ENCODE measurements around the gene ANKMY2. TPM values are rescaled to one million over a fixed set of nuclear protein-coding genes. Genes with fewer than 3 reads are reported as not detected.

ANKMY2 gene
- total RNA-seq, 1 donor from 2014 or later: 9.9 TPM

GRCh38 chr7:16583834-16584233 lies 61.7 kb downstream of the ANKMY2 start:
- no peak for DNase-seq (ENCODE audit: low read depth, low spot score)

- no peak for DNase-seq (ENCODE audit: low read depth, low spot score)
These were observed 64.3 kb downstream of the ANKMY2 start for GRCh38 chr7:16581286-16581685.

- DNase-seq (ENCODE audit: low read depth, low spot score): no peak
These were observed 66.3 kb downstream of the ANKMY2 start for GRCh38 chr7:16579216-16579615.

DNA sequence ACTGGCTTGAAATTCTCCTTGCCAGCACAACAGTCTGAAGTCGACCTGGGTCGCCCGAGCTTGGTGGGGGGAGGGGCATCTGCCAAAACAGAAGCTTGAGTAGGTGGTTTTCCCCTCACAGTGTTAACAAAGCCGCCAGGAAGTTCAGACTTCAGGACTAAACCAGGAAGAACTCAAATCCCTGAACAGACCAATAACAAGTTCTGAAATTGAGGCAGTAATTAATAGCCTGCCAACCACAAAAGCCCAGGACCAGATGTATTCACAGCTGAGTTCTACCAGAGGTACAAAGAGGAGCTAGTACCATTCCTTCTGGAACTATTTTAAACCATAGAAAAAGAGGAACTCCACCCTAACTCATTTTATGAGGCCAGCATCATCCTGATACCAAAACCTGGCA lies 73.6 kb downstream of the ANKMY2 start:
- DNase-seq (ENCODE audit: low read depth, low spot score): no peak

DNA sequence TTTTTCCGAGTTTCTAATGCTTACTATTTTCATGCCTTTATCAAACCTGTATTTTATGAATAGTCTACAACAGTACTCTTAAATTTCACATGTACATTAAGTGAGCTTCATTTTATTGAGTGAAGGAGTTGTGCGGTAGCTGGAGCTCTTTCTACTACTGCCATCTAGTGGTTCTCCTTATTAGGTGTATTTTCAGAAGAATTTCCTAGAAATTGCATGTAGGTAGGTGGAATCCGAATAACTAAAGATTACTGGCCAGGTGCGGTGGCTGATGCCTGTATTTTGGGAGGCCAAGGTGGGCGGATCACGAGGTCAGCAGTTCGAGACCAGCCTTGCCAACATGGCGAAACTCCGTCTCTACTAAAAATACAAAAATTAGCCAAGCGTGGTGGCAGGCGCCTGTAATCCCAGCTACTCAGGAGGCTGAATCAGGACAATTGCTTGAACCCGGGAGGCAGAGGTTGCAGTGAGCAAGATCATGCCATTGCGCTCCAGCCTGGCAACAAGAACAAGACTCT lies 80.6 kb downstream of the ANKMY2 start:
- DNase-seq (ENCODE audit: low read depth, low spot score): no peak

- no peak for DNase-seq (ENCODE audit: low read depth, low spot score)
These were observed 81.6 kb downstream of the ANKMY2 start for GRCh38 chr7:16564023-16564380.

DNA sequence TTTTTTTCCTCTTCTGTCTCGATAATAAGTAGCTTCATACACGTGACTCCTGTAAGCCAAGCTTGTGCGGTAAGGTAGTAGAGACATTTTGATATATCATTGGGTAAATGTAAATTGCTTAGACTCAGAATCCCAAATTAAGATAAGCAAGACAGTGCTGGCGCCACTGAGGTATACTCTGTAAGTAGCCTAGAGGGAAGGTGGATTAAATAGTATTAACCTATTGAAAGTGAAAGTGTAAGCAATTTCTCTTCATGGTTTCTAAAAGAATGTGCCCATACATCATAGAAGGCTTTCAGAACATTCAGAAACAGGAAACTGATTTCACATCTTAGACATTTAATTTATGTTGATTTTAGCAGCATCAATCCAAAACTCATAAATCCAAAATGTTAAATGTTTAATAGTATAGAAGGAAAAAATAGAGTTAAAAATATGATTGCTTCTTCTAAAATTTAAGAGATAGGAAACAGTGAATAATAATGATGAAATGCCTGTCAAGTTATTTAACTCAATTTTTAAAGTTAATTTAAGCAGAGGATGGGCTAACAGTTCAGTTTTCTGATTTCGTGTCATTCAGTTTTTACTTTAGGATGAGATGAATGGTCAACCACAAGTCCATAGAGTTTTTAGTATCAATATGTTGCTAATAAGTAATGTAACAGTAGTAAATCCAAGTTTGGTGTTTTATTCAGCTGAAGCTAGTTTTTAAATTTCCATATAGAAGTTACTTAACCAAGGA lies 82.1 kb downstream of the ANKMY2 start:
- DNase-seq (ENCODE audit: low read depth, low spot score): no peak

DNA sequence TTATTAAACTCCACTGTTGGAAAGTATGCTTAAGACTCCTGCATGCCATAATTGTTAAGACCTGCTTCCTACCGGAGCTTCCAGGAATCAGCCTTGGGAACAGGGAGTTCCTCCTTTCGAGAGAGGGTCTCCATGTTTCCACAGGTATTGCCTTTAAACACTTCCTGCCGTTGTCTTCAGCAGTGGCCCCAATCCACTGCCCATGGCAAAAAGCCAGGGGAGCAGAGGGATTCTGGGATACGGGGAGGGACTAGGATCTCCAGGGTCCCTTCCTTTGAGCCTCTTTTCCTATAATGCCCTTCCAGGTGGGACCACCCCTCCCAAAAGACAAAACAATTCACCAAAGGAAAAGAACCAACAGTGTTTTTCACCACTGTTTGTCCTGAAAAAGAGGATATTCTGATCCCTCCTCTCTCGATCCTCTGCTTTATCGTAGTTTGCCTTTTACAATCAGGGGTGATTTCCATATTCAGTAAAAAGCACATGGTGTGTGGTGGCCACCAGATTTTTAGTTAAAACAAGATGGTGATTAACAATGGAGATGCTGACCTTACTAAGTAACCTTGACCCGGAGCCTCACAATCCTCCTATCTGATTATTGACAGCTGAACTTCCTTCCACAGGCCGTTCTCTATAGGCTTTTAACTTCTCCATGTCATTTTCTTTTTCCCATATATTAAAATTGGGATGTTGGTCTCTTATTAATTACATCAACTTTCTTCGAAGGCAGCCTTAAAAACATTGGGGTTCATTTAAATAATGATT lies 82.9 kb downstream of the ANKMY2 start:
- no peak for DNase-seq (ENCODE audit: low read depth, low spot score)

DNA sequence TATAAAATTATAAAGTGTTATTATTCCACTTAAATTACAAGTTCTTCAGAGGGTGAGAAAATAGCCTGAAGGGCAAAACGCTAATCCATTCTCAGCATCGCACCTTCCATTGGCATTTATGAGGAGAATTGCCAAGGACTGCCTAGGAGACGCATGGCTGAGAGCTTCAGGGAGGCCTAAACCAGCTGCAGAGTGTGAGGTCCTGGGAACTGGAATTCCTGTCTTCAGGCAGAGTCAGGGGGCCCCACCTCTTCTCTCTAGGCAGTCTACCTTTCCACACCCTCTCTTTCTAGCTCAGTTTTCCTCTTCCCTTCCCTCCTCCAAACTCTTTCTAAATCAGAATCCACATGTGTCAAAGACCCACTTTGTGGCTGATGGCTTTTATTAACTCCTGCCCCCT lies 83.6 kb downstream of the ANKMY2 start:
- no peak for DNase-seq (ENCODE audit: low read depth, low spot score)

DNA sequence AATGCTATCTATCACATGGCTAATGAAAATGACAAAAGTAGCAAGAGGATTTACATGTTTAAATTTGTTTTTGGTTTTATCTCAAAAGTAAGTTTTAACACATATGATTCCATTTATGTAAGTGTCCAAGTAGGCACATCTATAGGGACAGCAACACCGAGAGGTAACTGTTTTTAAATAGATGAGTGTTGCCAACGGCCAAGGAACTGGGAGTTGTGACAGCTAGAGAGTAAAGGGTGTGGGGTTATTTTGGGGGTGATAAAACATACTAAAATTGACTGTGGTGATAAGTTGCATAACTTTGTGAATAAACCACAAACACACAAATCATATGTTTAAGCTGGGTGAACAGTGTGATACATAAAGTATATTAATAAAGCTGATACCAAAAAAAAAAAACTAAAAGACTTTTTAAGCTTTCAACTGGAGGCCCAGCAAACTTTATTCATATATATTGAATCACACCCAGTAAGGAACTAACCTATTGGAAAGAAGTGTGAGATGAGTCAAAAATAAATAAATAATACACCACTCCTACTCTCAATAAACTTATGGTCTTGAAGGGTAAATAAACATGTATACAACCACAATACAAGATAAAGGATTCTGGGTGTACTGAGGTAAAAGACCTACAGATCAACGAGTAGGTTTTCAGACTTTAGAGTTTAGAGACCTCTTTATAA lies 85.9 kb downstream of the ANKMY2 start:
- DNase-seq (ENCODE audit: low read depth, low spot score): no peak

- DNase-seq (ENCODE audit: low read depth, low spot score): no peak
These were observed 86.7 kb downstream of the ANKMY2 start for GRCh38 chr7:16558761-16559302.

- no peak for DNase-seq (ENCODE audit: low read depth, low spot score)
These were observed 89.2 kb downstream of the ANKMY2 start for GRCh38 chr7:16556359-16556758.

GRCh38 chr7:16554518-16555236 lies 90.9 kb downstream of the ANKMY2 start:
- DNase-seq (ENCODE audit: low read depth, low spot score): no peak

- no peak for DNase-seq (ENCODE audit: low read depth, low spot score)
These were observed 94.9 kb downstream of the ANKMY2 start for GRCh38 chr7:16550671-16551070.

Other genes with a start within 250 kb of the ANKMY2 start
- gene CRPPA, start 224.2 kb downstream of the ANKMY2 start, total RNA-seq: 0.86 and 1.2 TPM in 2 replicates
- gene SOSTDC1, start 180.0 kb downstream of the ANKMY2 start, total RNA-seq: not detected in 2 replicates
- not detected in 2 replicates for gene LRRC72, start 118.9 kb downstream of the ANKMY2 start, total RNA-seq
- gene BZW2, start 427 bp upstream of the ANKMY2 start, total RNA-seq: 89.0 and 99.1 TPM in 2 replicates
- 19.4 and 24.6 TPM in 2 replicates for gene TSPAN13, start 108.0 kb upstream of the ANKMY2 start, total RNA-seq
- gene AGR2, start 159.2 kb upstream of the ANKMY2 start, total RNA-seq: not detected in 2 replicates
- not detected in 2 replicates for gene AGR3, start 236.2 kb upstream of the ANKMY2 start, total RNA-seq